K562 (cell line): Measurements from ENCODE around the gene TMEM245. TPM values are rescaled to one million over a fixed set of nuclear protein-coding genes. Genes with fewer than 3 reads are reported as not detected.
A peak's percentile ranks its signal among the peaks of the same experiment; 100 is the strongest.

Experiments used
- ADNP ChIP-seq: fragments of 200-800 bp; sonication (Bioruptor generic); IDR thresholded peaks from 2 replicates; pipeline ENCODE4 v1.6.1; 2016; ENCODE audit warnings: missing genetic modification characterization, missing compliant biosample characterization
- ATF7 ChIP-seq: fragments of 450-650 bp; IDR thresholded peaks from 2 replicates; pipeline ENCODE4 v1.7.1; 2014; ENCODE audit warnings: mild to moderate bottlenecking, moderate library complexity
- BRD9 ChIP-seq: fragments of 450-650 bp; IDR thresholded peaks from 2 replicates; pipeline ENCODE4 v1.6.1; 2018; ENCODE audit warnings: low read depth; ENCODE audit not compliant: partially characterized antibody
- HDAC1 ChIP-seq, 2 experiments: fragments of 450-650 bp; IDR thresholded peaks; 2 replicates each; pipeline ENCODE4 v1.6.1; 2016 to 2017; ENCODE audit warnings: inconsistent platforms in 1 of 2, mild to moderate bottlenecking in 1 of 2, moderate library complexity in 1 of 2
- HIVEP1 ChIP-seq: fragments of 250-450 bp; sonication (Bioruptor Pico); IDR thresholded peaks from 2 replicates; pipeline ENCODE4 v1.4.0; 2020; ENCODE audit warnings: mild to moderate bottlenecking
- POLR2AphosphoS5 ChIP-seq: IDR thresholded peaks from 2 replicates; pipeline ENCODE4 v1.6.1; 2011; ENCODE audit warnings: mild to moderate bottlenecking, low read depth, low read length, moderate library complexity; ENCODE audit not compliant: control insufficient read depth, insufficient read depth
- REST ChIP-seq, 2 experiments: fragments of 450-650 bp; formaldehyde crosslinking in 1 of 2; IDR thresholded peaks; 2 replicates each; pipeline versions ENCODE4 v1.4.0 to v1.6.1; 2014 to 2020; ENCODE audit warnings: mild to moderate bottlenecking in 2 of 2, borderline replicate concordance in 1 of 2, low read depth in 1 of 2
- STAT5B ChIP-seq: fragments of 250-450 bp; sonication (Bioruptor Pico); IDR thresholded peaks from 2 replicates; pipeline ENCODE4 v1.8.0; 2021; ENCODE audit warnings: mild to moderate bottlenecking, inconsistent platforms
- TRIM25 ChIP-seq: fragments of 450-650 bp; IDR thresholded peaks from 2 replicates; pipeline ENCODE4 v1.7.0; 2016; ENCODE audit warnings: borderline replicate concordance
- ZNF3 ChIP-seq: fragments of 250-450 bp; sonication (Bioruptor Pico); IDR thresholded peaks from 2 replicates; pipeline ENCODE4 v1.5.0; 2021; ENCODE audit warnings: mild to moderate bottlenecking, moderate library complexity
- ZNF518B ChIP-seq: fragments of 250-450 bp; sonication (Bioruptor Pico); IDR thresholded peaks from 2 replicates; pipeline ENCODE4 v1.5.0; 2021; ENCODE audit warnings: mild to moderate bottlenecking, moderate library complexity
- ZNF639 ChIP-seq, 2 experiments: fragments of 200-800 bp in 1 of 2; sonication (Bioruptor generic) in 1 of 2; sonication (generic) in 1 of 2; formaldehyde crosslinking in 1 of 2; IDR thresholded peaks in 1 of 2; conservative IDR thresholded peaks in 1 of 2; 2 replicates each; pipeline versions ENCODE4 v1.5.0 to v1.6.1; 2016 to 2020; ENCODE audit warnings: missing compliant biosample characterization in 1 of 2, missing genetic modification characterization in 1 of 2, missing genetic modification reagents in 1 of 2
- polyA plus RNA-seq, 8 experiments: library from polyadenylated mRNA; depleted of rRNA in 4 of 8; stranded (reverse) in 5 of 8; unstranded in 3 of 8; fragments of >200 nt; fragmentation: Nextera tagmentation in 2 of 8; fragmentation: Illumina TruSeq in 1 of 8; extraction: Ambion mirVana in 2 of 8; extraction: Trizol in 1 of 8; gene quantifications; 2 replicates each; pipeline versions ENCODE4 v1.2.1 to v1.2.3, GENCODE V29; 2011 to 2014; ENCODE audit warnings: inconsistent platforms in 1 of 8, missing spikeins in 1 of 8
- total RNA-seq, 7 experiments: library from RNA; depleted of rRNA in 6 of 7; stranded (reverse); fragments of >200 nt in 6 of 7; fragmentation: Illumina TruSeq in 2 of 7; extraction: Trizol in 2 of 7; gene quantifications; 2 replicates each; pipeline versions ENCODE4 v1.2.1 to v1.2.3, GENCODE V29; 2011 to 2021; ENCODE audit warnings: low replicate concordance in 1 of 7

Gene TMEM245
- total and polyA plus RNA-seq, 9 of the 15 experiments (the other 6 are each of a cell fraction or from before 2014, with no cell fraction given) = 8.5 to 43.2 (median 24.3) TPM

GRCh38 chr9:109132567-109133021, 12.8 kb upstream of the TMEM245 start (continued):
- TF ChIP-seq REST (IDR thresholded peaks at IDR 0.05; ENCODE audit: borderline replicate concordance) (peak; percentile 53; the same call in 1 of the 2 replicates), REST (CRISPR knock-in tag; IDR thresholded peaks at IDR 0.05; ENCODE audit: low read depth) (no peak), BRD9 (peak; percentile 84), STAT5B (CRISPR knock-in tag) (no peak), HIVEP1 (CRISPR knock-in tag) (no peak), ZNF639 (CRISPR knock-in tag; conservative IDR thresholded peaks at IDR 0.05 in 1 of 2, IDR thresholded peaks at IDR 0.05 in 1 of 2) (peak in 1 of 2 experiments; percentile 57; a peak in 2 of 4 replicates), ATF7 (no peak), POLR2AphosphoS5 (no peak; the same call in 1 of the 2 replicates), ADNP (tag) (0 out of 2 replicates have a peak, but pooled peaks have one; percentile 18), ZNF3 (CRISPR knock-in tag) (no peak), ZNF518B (CRISPR knock-in tag) (no peak), HDAC1 (IDR thresholded peaks at IDR 0.05) (peak in 1 of 2 experiments; percentile 28; a peak in 1 of 4 replicates), TRIM25 (no peak)
